ENCODE measurements around the gene TRAPPC5. TPM values are rescaled to one million over a fixed set of nuclear protein-coding genes. Genes with fewer than 3 reads are reported as not detected.

Gene TRAPPC5
- total and polyA plus RNA-seq, 2 experiments from 2014 or later = 78.3 to 252 TPM

DNA sequence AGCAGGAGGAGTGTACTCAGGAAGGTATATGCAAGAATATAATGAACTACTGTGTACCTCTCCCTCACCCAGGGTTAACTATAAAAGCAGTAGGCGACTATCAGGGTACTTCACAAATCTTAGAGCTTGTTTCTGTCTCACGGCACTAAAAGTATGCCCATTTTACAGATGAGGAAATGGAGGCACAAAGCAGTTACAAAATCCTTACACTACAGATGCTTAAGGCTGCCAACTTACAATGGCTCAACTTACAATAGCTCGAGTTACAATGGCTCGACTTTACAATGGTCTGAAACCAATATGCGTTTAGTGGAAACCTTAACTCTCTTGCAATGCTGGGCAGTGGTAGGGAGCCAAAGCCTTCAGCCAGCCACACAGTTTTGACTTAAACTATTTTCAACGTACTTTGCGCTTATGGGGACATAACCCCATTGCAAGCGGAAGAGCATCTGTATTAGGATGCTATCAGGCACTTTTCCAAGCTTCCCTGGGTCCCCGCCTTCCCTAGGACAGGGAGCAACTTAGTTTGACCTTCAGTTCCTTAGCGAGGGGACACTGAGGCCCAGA lies 17.2 kb downstream of the TRAPPC5 start:
- H2AFZ ChIP-seq = no peak overlapping the region; the same call in 1 of the 2 replicates
- Mint-ChIP-seq H3K4me1 (peaks cover 26% of the 10 kb centered on the region), H3K9me3 (no peaks in the 10 kb centered on the region; the same call in 2 of the 3 replicates), H3K27me3 (ENCODE audit: insufficient read depth, low read depth, poor library complexity) (peaks cover 7% of the 10 kb centered on the region), H3K27ac (no peak overlapping the region), H3K4me3 (no peak overlapping the region), H3K36me3 (ENCODE audit: low read depth) (no peaks in the 10 kb centered on the region; the same call in 2 of the 3 replicates)
- H3K79me2 ChIP-seq (replicated peaks; ENCODE audit: insufficient read depth) = no peaks in the 10 kb centered on the region
- H3K4me1 ChIP-seq (ENCODE audit: insufficient read depth) = 0 out of 2 replicates have a peak, but pooled peaks cover 4% of the 10 kb centered on the region
- H3K4me3 ChIP-seq = no peak overlapping the region
- H3F3A ChIP-seq (replicated peaks; ENCODE audit: low read depth) = no peaks in the 10 kb centered on the region
- H3K36me3 ChIP-seq (ENCODE audit: insufficient read depth) = no peaks in the 10 kb centered on the region
- H4K20me1 ChIP-seq (replicated peaks; ENCODE audit: insufficient read depth) = no peaks in the 10 kb centered on the region
- no peak for TF ChIP-seq CREB1 (CRISPR knock-in tag; IDR thresholded peaks at IDR 0.05; ENCODE audit: low read depth)
- TF ChIP-seq NANOG (IDR thresholded peaks at IDR 0.05; ENCODE audit: borderline replicate concordance) = no peak
- no peak for TF ChIP-seq POLR2AphosphoS5 (IDR thresholded peaks at IDR 0.05; ENCODE audit: low read depth)
- TF ChIP-seq STAT1 (IDR thresholded peaks at IDR 0.05; ENCODE audit: unreplicated experiment) = no peak
- no peak for TF ChIP-seq JUNB (IDR thresholded peaks at IDR 0.05; ENCODE audit: unreplicated experiment)
- TF ChIP-seq EZH2 (IDR thresholded peaks at IDR 0.05; ENCODE audit: low read depth, unreplicated experiment) = no peak
- TF ChIP-seq, protein P1, sequence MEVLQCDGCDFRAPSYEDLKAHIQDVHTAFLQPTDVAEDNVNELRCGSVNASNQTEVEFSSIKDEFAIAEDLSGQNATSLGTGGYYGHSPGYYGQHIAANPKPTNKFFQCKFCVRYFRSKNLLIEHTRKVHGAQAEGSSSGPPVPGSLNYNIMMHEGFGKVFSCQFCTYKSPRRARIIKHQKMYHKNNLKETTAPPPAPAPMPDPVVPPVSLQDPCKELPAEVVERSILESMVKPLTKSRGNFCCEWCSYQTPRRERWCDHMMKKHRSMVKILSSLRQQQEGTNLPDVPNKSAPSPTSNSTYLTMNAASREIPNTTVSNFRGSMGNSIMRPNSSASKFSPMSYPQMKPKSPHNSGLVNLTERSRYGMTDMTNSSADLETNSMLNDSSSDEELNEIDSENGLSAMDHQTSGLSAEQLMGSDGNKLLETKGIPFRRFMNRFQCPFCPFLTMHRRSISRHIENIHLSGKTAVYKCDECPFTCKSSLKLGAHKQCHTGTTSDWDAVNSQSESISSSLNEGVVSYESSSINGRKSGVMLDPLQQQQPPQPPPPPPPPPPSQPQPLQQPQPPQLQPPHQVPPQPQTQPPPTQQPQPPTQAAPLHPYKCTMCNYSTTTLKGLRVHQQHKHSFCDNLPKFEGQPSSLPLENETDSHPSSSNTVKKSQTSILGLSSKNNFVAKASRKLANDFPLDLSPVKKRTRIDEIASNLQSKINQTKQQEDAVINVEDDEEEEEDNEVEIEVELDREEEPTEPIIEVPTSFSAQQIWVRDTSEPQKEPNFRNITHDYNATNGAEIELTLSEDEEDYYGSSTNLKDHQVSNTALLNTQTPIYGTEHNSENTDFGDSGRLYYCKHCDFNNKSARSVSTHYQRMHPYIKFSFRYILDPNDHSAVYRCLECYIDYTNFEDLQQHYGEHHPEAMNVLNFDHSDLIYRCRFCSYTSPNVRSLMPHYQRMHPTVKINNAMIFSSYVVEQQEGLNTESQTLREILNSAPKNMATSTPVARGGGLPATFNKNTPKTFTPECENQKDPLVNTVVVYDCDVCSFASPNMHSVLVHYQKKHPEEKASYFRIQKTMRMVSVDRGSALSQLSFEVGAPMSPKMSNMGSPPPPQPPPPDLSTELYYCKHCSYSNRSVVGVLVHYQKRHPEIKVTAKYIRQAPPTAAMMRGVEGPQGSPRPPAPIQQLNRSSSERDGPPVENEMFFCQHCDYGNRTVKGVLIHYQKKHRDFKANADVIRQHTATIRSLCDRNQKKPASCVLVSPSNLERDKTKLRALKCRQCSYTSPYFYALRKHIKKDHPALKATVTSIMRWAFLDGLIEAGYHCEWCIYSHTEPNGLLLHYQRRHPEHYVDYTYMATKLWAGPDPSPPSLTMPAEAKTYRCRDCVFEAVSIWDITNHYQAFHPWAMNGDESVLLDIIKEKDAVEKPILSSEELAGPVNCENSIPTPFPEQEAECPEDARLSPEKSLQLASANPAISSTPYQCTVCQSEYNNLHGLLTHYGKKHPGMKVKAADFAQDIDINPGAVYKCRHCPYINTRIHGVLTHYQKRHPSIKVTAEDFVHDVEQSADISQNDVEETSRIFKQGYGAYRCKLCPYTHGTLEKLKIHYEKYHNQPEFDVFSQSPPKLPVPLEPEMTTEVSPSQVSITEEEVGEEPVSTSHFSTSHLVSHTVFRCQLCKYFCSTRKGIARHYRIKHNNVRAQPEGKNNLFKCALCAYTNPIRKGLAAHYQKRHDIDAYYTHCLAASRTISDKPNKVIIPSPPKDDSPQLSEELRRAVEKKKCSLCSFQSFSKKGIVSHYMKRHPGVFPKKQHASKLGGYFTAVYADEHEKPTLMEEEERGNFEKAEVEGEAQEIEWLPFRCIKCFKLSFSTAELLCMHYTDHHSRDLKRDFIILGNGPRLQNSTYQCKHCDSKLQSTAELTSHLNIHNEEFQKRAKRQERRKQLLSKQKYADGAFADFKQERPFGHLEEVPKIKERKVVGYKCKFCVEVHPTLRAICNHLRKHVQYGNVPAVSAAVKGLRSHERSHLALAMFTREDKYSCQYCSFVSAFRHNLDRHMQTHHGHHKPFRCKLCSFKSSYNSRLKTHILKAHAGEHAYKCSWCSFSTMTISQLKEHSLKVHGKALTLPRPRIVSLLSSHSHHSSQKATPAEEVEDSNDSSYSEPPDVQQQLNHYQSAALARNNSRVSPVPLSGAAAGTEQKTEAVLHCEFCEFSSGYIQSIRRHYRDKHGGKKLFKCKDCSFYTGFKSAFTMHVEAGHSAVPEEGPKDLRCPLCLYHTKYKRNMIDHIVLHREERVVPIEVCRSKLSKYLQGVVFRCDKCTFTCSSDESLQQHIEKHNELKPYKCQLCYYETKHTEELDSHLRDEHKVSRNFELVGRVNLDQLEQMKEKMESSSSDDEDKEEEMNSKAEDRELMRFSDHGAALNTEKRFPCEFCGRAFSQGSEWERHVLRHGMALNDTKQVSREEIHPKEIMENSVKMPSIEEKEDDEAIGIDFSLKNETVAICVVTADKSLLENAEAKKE (CRISPR knock-in tag; IDR thresholded peaks at IDR 0.05) = no peak
- TF ChIP-seq ZNF331 (CRISPR knock-in tag; IDR thresholded peaks at IDR 0.05; ENCODE audit: low read depth) = no peak
- TF ChIP-seq, protein P2, sequence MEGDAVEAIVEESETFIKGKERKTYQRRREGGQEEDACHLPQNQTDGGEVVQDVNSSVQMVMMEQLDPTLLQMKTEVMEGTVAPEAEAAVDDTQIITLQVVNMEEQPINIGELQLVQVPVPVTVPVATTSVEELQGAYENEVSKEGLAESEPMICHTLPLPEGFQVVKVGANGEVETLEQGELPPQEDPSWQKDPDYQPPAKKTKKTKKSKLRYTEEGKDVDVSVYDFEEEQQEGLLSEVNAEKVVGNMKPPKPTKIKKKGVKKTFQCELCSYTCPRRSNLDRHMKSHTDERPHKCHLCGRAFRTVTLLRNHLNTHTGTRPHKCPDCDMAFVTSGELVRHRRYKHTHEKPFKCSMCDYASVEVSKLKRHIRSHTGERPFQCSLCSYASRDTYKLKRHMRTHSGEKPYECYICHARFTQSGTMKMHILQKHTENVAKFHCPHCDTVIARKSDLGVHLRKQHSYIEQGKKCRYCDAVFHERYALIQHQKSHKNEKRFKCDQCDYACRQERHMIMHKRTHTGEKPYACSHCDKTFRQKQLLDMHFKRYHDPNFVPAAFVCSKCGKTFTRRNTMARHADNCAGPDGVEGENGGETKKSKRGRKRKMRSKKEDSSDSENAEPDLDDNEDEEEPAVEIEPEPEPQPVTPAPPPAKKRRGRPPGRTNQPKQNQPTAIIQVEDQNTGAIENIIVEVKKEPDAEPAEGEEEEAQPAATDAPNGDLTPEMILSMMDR (conservative IDR thresholded peaks at IDR 0.05; ENCODE audit: low read depth in 2 of 2) = no peak
- TF ChIP-seq, protein P3, sequence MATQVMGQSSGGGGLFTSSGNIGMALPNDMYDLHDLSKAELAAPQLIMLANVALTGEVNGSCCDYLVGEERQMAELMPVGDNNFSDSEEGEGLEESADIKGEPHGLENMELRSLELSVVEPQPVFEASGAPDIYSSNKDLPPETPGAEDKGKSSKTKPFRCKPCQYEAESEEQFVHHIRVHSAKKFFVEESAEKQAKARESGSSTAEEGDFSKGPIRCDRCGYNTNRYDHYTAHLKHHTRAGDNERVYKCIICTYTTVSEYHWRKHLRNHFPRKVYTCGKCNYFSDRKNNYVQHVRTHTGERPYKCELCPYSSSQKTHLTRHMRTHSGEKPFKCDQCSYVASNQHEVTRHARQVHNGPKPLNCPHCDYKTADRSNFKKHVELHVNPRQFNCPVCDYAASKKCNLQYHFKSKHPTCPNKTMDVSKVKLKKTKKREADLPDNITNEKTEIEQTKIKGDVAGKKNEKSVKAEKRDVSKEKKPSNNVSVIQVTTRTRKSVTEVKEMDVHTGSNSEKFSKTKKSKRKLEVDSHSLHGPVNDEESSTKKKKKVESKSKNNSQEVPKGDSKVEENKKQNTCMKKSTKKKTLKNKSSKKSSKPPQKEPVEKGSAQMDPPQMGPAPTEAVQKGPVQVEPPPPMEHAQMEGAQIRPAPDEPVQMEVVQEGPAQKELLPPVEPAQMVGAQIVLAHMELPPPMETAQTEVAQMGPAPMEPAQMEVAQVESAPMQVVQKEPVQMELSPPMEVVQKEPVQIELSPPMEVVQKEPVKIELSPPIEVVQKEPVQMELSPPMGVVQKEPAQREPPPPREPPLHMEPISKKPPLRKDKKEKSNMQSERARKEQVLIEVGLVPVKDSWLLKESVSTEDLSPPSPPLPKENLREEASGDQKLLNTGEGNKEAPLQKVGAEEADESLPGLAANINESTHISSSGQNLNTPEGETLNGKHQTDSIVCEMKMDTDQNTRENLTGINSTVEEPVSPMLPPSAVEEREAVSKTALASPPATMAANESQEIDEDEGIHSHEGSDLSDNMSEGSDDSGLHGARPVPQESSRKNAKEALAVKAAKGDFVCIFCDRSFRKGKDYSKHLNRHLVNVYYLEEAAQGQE (IDR thresholded peaks at IDR 0.05; ENCODE audit: unreplicated experiment) = no peak
- no peak for TF ChIP-seq ZNF114 (CRISPR knock-in tag; IDR thresholded peaks at IDR 0.05)
- no peak for TF ChIP-seq EZH2phosphoT487 (IDR thresholded peaks at IDR 0.05; ENCODE audit: unreplicated experiment)
- TF ChIP-seq, protein P4, sequence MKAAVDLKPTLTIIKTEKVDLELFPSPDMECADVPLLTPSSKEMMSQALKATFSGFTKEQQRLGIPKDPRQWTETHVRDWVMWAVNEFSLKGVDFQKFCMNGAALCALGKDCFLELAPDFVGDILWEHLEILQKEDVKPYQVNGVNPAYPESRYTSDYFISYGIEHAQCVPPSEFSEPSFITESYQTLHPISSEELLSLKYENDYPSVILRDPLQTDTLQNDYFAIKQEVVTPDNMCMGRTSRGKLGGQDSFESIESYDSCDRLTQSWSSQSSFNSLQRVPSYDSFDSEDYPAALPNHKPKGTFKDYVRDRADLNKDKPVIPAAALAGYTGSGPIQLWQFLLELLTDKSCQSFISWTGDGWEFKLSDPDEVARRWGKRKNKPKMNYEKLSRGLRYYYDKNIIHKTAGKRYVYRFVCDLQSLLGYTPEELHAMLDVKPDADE (IDR thresholded peaks at IDR 0.05) = no peak
- ATAC-seq (no peak; the same call in 2 of the 3 replicates), DNase-seq (ENCODE audit: low spot score) (no peak)
- H3K4me2 ChIP-seq = no peak overlapping the region
- H3K9me2 ChIP-seq (ENCODE audit: insufficient read depth) = no peaks in the 10 kb centered on the region
- H3K27ac ChIP-seq (ENCODE audit: low read depth) = no peak overlapping the region
- no peaks in the 10 kb centered on the region for H3K27me3 ChIP-seq (ENCODE audit: insufficient read depth)
